GM18951 (cell line): ENCODE measurements around the gene STAT5A.

Experiments used
- POLR2A ChIP-seq: IDR thresholded peaks from 4 replicates; pipeline ENCODE4 v1.6.1; 2011; ENCODE audit warnings: mild to moderate bottlenecking; ENCODE audit not compliant: insufficient read length, insufficient read depth; ENCODE audit errors: extremely low read depth
- in situ Hi-C: fragments of 300-500 bp; cut with MboI; formaldehyde crosslinking; loops from one replicate; pipeline ENCODE4 v1.12.0; 2022; ENCODE audit warnings: low sequenced_read_pairs, mixed read lengths, inconsistent platforms; ENCODE audit not compliant: unreplicated experiment

Gene STAT5A

DNA sequence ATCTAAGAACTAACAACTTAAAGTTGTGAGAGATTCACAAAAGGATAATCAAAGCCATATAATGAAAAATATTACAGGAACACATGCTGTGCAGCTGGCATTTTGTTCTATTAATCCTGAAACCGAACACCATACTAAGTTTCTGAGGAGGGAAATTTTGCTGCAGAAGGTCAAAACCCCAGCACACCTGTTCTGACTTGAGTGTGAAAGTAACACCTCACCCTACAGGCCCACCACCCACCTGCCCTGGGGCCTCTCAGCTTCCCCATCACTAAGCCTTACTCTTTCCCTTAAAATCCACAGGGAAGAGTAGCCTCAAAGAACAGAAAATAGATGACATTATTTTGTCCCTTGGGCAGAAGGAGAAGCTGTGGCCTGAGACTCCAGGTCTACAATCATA lies 44.8 kb downstream of the STAT5A start:
- TF ChIP-seq POLR2A, result no peak
- in situ Hi-C loops, result no loop called here

GRCh38 chr17:42334677-42335076 lies 46.4 kb downstream of the STAT5A start:
- in situ Hi-C loops, result no loop called here
- no peak for TF ChIP-seq POLR2A

- in situ Hi-C loops, result no loop called here
- TF ChIP-seq POLR2A, result no peak
Observed at GRCh38 chr17:42337442-42337841, 49.1 kb downstream of the STAT5A start.

- in situ Hi-C loops, result no loop called here
- no peak for TF ChIP-seq POLR2A
Observed at GRCh38 chr17:42338427-42338985, 50.2 kb downstream of the STAT5A start.

DNA sequence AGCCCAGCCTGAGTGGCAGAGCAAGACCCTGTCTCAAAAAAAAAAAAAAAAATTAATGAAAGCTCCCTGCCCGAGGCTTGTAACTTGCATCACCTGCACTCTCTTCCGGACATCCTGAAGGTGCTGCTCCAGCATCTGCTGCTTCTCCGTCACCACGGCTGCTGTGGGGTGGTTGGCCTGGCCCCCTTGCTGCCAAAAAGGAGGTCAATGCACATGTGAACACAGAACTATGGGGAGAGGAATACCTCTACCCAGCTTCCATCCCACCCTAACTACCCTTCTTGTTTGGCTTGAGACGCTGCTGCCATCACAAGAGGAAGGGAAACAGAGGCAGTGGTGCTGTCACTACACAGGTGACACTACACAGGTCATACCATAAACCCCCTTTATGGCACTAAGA lies 50.9 kb downstream of the STAT5A start:
- no peak for TF ChIP-seq POLR2A
- in situ Hi-C loops, result no loop called here

DNA sequence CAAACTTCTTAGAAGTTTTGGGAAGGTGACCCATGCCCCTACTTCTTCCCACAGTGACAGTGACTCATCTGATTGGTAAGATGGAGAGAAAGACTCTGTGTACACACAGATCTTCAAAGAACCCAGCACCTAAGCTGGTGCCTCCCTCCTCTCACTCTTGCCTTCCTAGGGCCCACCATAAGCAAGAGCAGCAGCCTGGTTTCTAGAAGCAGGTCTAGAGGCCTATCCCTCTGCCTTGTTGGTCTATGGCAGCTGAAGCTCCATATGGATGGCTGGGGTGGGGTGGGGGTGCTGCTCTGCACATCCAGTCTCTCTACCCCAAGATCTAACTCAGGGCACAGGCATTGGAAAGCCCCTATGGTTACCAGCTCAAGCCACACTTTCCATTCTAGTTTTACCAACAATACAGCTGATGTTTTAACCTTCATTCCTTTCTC lies 52.4 kb downstream of the STAT5A start:
- no peak for TF ChIP-seq POLR2A

GRCh38 chr17:42341568-42341967 lies 53.3 kb downstream of the STAT5A start:
- in situ Hi-C loops, result no loop called here

More for the DNA sequence above, 52.4 kb downstream of the STAT5A start:
- in situ Hi-C loops, result no loop called here

GRCh38 chr17:42342242-42343008 lies 54.1 kb downstream of the STAT5A start:
- no peak for TF ChIP-seq POLR2A
- in situ Hi-C loops, result no loop called here

More at GRCh38 chr17:42341568-42341967, 53.3 kb downstream of the STAT5A start:
- TF ChIP-seq POLR2A, result no peak

DNA sequence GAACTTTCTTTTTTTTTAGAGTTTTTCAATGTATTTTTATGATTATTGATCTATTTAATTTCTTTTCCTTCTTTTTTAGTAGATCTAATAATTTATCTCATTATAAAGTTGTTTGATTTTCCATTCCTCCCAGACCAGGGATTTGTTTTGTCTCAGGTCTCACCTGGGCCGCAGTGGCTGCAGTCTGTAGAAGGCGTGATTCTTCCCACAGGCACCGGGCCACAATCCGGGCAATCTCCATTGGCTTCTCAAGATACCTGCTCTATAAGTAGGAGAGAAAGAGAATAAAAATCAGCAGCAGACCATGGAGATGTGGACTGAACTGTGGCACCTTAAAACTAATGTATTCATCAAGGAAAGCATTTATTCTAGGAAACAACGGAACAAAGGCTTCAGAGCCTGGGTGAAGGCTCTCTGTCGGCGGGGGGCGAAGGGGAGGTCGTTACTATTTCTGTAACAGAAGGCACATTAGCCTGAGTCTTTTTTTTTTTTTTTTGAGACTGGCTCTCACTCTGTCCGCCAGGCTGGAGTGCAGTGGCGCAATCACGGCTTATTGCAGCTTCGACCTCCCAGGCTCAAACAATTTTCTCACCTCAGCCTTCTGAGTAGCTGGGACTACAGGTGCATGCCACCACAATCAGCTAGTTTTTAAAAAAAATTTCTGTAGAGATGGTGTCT lies 57.2 kb downstream of the STAT5A start:
- TF ChIP-seq POLR2A, result no peak
- in situ Hi-C loops, result no loop called here

GRCh38 chr17:42346481-42346880 lies 58.2 kb downstream of the STAT5A start:
- no peak for TF ChIP-seq POLR2A
- in situ Hi-C loops, result no loop called here

- in situ Hi-C loops, result no loop called here
- TF ChIP-seq POLR2A, result no peak
Observed at GRCh38 chr17:42347198-42347597, 58.9 kb downstream of the STAT5A start.

- TF ChIP-seq POLR2A, result no peak
- in situ Hi-C loops, result no loop called here
Observed at GRCh38 chr17:42347606-42348005, 59.3 kb downstream of the STAT5A start.

DNA sequence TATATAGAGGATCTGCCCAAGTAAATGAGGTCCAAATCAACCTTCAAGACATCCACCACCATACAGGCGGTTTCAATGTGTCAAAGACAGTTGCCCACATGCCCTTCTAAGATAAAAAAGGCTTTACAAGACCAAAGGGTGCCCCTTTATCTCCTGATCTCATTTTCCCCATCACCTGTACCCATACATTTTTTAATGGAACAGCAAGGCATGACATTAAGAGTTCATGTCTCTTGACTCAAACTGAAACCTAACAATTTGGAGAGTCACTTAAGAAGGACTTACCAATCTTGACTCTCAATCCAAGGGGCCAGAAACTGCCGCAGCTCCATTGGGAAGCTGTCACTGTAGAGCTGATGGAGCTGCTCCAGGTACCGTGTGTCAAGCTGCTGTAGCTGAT lies 59.8 kb downstream of the STAT5A start:
- in situ Hi-C loops, result no loop called here
- TF ChIP-seq POLR2A, result no peak
